Measurements from ENCODE around the gene NKAP. TPM values are rescaled to one million over a fixed set of nuclear protein-coding genes. Genes with fewer than 3 reads are reported as not detected.
"Not testable (repeated sequence)": the region's sequence is repeated elsewhere in the genome, so short reads cannot be mapped to it uniquely, and the experiment has no call there.

The NKAP gene
- 10 to 100 TPM; 10.8 to 11.7 TPM for total RNA-seq

- POLR2A ChIA-PET: no interaction called here
- Mint-ChIP-seq H3K36me3 (peaks cover 8% of the 10 kb centered on the region), H3K27me3 (no peaks in the 10 kb centered on the region), H3K4me1 (ENCODE audit: low read depth) (peaks cover 15% of the 10 kb centered on the region), H3K9me3 (no peaks in the 10 kb centered on the region), H3K4me3 (peak within 1 kb of the TSS; percentile 89), H3K27ac (peak within 1 kb of the TSS; percentile 93)
- intact Hi-C loops (cut with micrococcal nuclease): loop anchor here (1.0 to 2.0 kb wide), 4 partner anchors 72 to 475 kb away; partner anchors contain the start of genes NDUFA1, RNF113A and SLC25A5
- CTCF ChIA-PET: interaction anchor here (0.6 to 1.4 kb wide), 2 partner anchors 152 to 270 kb away, joined by 3 to 4 read pairs; partner anchors contain the start of gene RPL39
- DNase-seq: peak; percentile 89
These were observed at the start of gene NKAP for GRCh38 chrX:119943185-119943988. Gene NKAP, minus strand, starts transcription at chrX:119943751. Its CDS starts 146 bp downstream, at chrX:119943605.

GRCh38 chrX:119991005-119991787 lies 47.6 kb upstream of the NKAP start:
- peaks cover 9% of the 10 kb centered on the region for H3K4me1 Mint-ChIP-seq (ENCODE audit: low read depth)
- H3K27ac Mint-ChIP-seq: no peak overlapping the region
- no peaks in the 10 kb centered on the region for H3K9me3 Mint-ChIP-seq
- intact Hi-C loops (cut with micrococcal nuclease): no loop called here
- CTCF ChIA-PET: interaction anchor here (1.4 kb wide), 1 partner anchor 10 kb away, joined by 9 read pairs; no protein-coding TSS in a partner anchor
- H3K27me3 Mint-ChIP-seq: peaks cover 51% of the 10 kb centered on the region
- peak; percentile 13 for DNase-seq
- no peaks in the 10 kb centered on the region for H3K36me3 Mint-ChIP-seq
- POLR2A ChIA-PET: no interaction called here
- H3K4me3 Mint-ChIP-seq: peak overlapping the region; percentile 59

GRCh38 chrX:119990556-119991004 lies 47.0 kb upstream of the NKAP start:
- intact Hi-C loops (cut with micrococcal nuclease): no loop called here
- peak overlapping the region; percentile 59 for H3K4me3 Mint-ChIP-seq
- H3K36me3 Mint-ChIP-seq: no peaks in the 10 kb centered on the region
- POLR2A ChIA-PET: no interaction called here
- no peak for DNase-seq
- H3K27me3 Mint-ChIP-seq: peaks cover 45% of the 10 kb centered on the region
- H3K4me1 Mint-ChIP-seq (ENCODE audit: low read depth): peaks cover 9% of the 10 kb centered on the region
- H3K9me3 Mint-ChIP-seq: no peaks in the 10 kb centered on the region
- CTCF ChIA-PET: no interaction called here
- no peak overlapping the region for H3K27ac Mint-ChIP-seq

- DNase-seq: no peak
- Mint-ChIP-seq H3K27ac (no peak overlapping the region), H3K27me3 (peaks cover 41% of the 10 kb centered on the region), H3K4me1 (ENCODE audit: low read depth) (peaks cover 9% of the 10 kb centered on the region), H3K36me3 (no peaks in the 10 kb centered on the region), H3K4me3 (peak overlapping the region; percentile 59), H3K9me3 (no peaks in the 10 kb centered on the region)
- ChIA-PET CTCF (no interaction called here), POLR2A (no interaction called here)
- intact Hi-C loops (cut with micrococcal nuclease): no loop called here
These were observed 46.5 kb upstream of the NKAP start for GRCh38 chrX:119989905-119990555.

GRCh38 chrX:119986203-119986602 lies 42.7 kb upstream of the NKAP start:
- intact Hi-C loops (cut with micrococcal nuclease): no loop called here
- ChIA-PET CTCF (no interaction called here), POLR2A (no interaction called here)
- peaks cover 23% of the 10 kb centered on the region for H3K27me3 Mint-ChIP-seq
- H3K27ac Mint-ChIP-seq: no peak overlapping the region
- no peak for DNase-seq
- H3K4me3 Mint-ChIP-seq: no peak overlapping the region
- no peaks in the 10 kb centered on the region for H3K9me3 Mint-ChIP-seq
- no peaks in the 10 kb centered on the region for H3K36me3 Mint-ChIP-seq
- peaks cover 9% of the 10 kb centered on the region for H3K4me1 Mint-ChIP-seq (ENCODE audit: low read depth)

GRCh38 chrX:119984652-119985051 lies 41.1 kb upstream of the NKAP start:
- no peak for DNase-seq
- peaks cover under 1% of the 10 kb centered on the region for H3K4me1 Mint-ChIP-seq (ENCODE audit: low read depth)
- H3K36me3 Mint-ChIP-seq: no peaks in the 10 kb centered on the region
- H3K4me3 Mint-ChIP-seq: no peak overlapping the region
- H3K27me3 Mint-ChIP-seq: peaks cover 12% of the 10 kb centered on the region
- intact Hi-C loops (cut with micrococcal nuclease): no loop called here
- POLR2A ChIA-PET: no interaction called here
- CTCF ChIA-PET: no interaction called here
- no peak overlapping the region for H3K27ac Mint-ChIP-seq
- no peaks in the 10 kb centered on the region for H3K9me3 Mint-ChIP-seq

GRCh38 chrX:119983494-119983893 lies 39.9 kb upstream of the NKAP start:
- Mint-ChIP-seq H3K36me3 (no peaks in the 10 kb centered on the region), H3K27me3 (peaks cover 5% of the 10 kb centered on the region), H3K27ac (no peak overlapping the region), H3K4me1 (ENCODE audit: low read depth) (no peaks in the 10 kb centered on the region), H3K9me3 (no peaks in the 10 kb centered on the region), H3K4me3 (no peak overlapping the region)
- CTCF ChIA-PET: interaction anchor here (1.0 kb wide), 1 partner anchor 16 kb away, joined by 3 read pairs; no protein-coding TSS in a partner anchor
- POLR2A ChIA-PET: no interaction called here
- intact Hi-C loops (cut with micrococcal nuclease): no loop called here
- no peak for DNase-seq

- H3K27me3 Mint-ChIP-seq: peaks cover 5% of the 10 kb centered on the region
- intact Hi-C loops (cut with micrococcal nuclease): no loop called here
- no peaks in the 10 kb centered on the region for H3K4me1 Mint-ChIP-seq (ENCODE audit: low read depth)
- no peaks in the 10 kb centered on the region for H3K9me3 Mint-ChIP-seq
- no peak overlapping the region for H3K4me3 Mint-ChIP-seq
- CTCF ChIA-PET: interaction anchor here (0.6 to 2.4 kb wide), 5 partner anchors 10 to 1021 kb away, joined by 3 to 11 read pairs (median 3); no protein-coding TSS in a partner anchor
- POLR2A ChIA-PET: no interaction called here
- no peak overlapping the region for H3K27ac Mint-ChIP-seq
- no peak for DNase-seq
- no peaks in the 10 kb centered on the region for H3K36me3 Mint-ChIP-seq
These were observed 38.6 kb upstream of the NKAP start for GRCh38 chrX:119982145-119982544.

GRCh38 chrX:119981286-119982070 lies 37.9 kb upstream of the NKAP start:
- DNase-seq: peak; percentile 29
- Mint-ChIP-seq H3K27me3 (peaks cover 5% of the 10 kb centered on the region), H3K9me3 (no peaks in the 10 kb centered on the region), H3K36me3 (no peaks in the 10 kb centered on the region), H3K4me3 (no peak overlapping the region), H3K4me1 (ENCODE audit: low read depth) (no peaks in the 10 kb centered on the region), H3K27ac (no peak overlapping the region)
- intact Hi-C loops (cut with micrococcal nuclease): no loop called here
- CTCF ChIA-PET: interaction anchor here (0.6 to 2.4 kb wide), 7 partner anchors 10 to 1022 kb away, joined by 3 to 11 read pairs (median 3); no protein-coding TSS in a partner anchor
- POLR2A ChIA-PET: no interaction called here

- H3K27ac Mint-ChIP-seq; DNase-seq; H3K4me1 Mint-ChIP-seq (ENCODE audit: low read depth); POLR2A ChIA-PET; H3K4me3 Mint-ChIP-seq; CTCF ChIA-PET; H3K9me3 Mint-ChIP-seq; intact Hi-C loops (cut with micrococcal nuclease); H3K36me3 Mint-ChIP-seq; H3K27me3 Mint-ChIP-seq: not testable (repeated sequence)
These were observed 33.6 kb upstream of the NKAP start for GRCh38 chrX:119977172-119977571.

- no peaks in the 10 kb centered on the region for H3K9me3 Mint-ChIP-seq
- no peaks in the 10 kb centered on the region for H3K4me1 Mint-ChIP-seq (ENCODE audit: low read depth)
- DNase-seq: no peak
- ChIA-PET CTCF (no interaction called here), POLR2A (no interaction called here)
- H3K27me3 Mint-ChIP-seq: no peaks in the 10 kb centered on the region
- no peak overlapping the region for H3K4me3 Mint-ChIP-seq
- no peaks in the 10 kb centered on the region for H3K36me3 Mint-ChIP-seq
- no peak overlapping the region for H3K27ac Mint-ChIP-seq
- intact Hi-C loops (cut with micrococcal nuclease): no loop called here
These were observed 27.6 kb upstream of the NKAP start for GRCh38 chrX:119971184-119971583.

Measured in activated CD4-positive, alpha-beta memory T cell treated with anti-CD3 and anti-CD28 coated beads for 36 hours (primary cell).